ENCODE results near the gene UCHL3.

The UCHL3 gene

DNA sequence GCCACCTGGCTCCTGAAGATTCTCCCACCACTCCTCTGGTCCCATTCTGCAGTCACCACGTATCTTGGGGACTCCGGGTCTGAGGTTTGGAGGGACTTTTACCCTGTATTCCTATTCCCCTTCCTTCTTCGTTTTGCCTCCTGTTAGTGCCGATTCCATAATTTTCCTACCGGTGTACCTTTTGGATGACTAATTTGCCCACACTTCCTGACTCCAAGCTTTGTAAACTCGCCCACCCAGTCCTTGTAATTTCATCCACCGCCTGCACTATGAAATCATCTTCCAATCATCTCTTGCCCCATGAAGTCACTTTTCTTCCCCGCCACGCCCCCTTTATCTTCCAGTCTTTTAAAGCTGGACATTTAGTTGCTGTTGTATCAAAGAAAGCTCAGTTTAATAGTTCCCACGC, 572 bp downstream of the UCHL3 start:
- DNase-seq: peak; percentile 61

DNA sequence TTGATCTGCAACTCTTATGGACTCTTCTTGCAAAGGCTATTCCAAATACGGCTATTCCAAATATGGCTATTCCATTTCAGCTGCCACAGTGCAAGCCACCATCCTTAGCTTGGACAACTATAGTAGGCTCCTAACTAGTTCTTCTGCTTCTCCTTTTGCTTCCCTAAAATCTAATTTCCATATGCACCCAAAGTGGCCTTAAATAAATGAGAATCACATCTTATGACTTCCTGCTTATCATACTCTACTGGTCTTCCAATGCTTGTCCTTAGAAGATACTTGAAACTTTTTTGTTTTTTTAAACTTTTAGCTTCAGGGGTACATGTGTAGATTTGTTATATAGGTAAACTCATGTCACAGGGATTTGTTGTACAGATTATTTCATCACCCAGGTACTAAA, 4.9 kb downstream of the UCHL3 start:
- no peak for DNase-seq

DNA sequence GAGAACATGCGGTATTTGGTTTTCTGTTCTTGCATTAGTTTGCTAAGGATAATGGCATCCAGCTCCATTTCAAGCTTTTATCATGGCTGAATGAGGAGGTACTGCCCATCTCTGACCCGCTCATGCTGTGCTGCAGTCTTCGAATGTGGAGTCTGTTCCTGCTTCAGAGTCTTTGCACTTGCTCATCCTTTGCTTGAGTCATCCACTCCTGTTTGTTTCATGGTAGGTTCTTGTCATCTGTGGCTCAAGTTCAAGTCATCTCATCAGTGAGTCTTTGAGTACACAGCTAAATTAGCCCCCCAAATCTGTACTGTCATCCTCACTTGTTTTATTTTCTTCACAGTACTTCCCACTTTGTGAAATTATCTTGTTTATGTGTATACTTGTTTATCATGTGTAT, 5.4 kb downstream of the UCHL3 start:
- no peak for DNase-seq

DNA sequence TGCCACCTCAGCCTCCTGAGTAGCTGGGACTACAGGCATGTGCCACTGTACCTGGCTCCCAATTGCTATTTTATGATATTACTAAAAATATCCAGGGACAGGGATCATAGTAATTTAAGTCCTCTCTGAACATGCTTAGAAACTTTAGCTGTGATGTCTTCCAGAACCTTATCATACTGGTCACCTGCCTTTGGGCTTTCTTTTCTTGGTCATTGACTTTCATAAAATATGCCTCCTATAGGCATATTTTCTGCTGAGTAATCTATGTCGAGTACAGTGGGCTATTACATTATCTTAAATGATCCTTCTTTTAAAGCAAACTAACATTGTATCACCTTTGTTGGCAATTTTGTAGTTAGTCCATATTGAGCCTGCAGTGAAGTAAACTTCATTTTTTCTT, 6.2 kb downstream of the UCHL3 start:
- no peak for DNase-seq

DNA sequence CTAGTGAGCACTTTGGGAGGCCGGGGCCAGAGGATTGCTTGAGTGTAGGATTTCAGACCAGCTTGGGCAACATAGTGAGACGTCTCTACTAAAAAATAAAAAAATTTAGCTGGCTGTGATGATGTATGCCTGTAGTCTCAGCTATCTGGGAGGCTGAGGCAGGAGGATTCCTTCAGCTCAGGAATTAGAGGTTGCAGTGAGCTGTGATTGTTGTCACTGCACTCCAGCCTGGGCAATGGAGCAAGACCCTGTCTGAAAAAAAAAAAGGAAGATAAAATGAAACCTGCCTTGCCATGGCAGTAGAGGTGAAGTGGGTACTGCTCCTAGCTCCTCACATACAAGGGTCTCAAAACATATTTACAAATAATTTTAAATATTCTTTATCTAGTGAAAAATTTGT, 7.4 kb downstream of the UCHL3 start:
- no peak for DNase-seq

DNA sequence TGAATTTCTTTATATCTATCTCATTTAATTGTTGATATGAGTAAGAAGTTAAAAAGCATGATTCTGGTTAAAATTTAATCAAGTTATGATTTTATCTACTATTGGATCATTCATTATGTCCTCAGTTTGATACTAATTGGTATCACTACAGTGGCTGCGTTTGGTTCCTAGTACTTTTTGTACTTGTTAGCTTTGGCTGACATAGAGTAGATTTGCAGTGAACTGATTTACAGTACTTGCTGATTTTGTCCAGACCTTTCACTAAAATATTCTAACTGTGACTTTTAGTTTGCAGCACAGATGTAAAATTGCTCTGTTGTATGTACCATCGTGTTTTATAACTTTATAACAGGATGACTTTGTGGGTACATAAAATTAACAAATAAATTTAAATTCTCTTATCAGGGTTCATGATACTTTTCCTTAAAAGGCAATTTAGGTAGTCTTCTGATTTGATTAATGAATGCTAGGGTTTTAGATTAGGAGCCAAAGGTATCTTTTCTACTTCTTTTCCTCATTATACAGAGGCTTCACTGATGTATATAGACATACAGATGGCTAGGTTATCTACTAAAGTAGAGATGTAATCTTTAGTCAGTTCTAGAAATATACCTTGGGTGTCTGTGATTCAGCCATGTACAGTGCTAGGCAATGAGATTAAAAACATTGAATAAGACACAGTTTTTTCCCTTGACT, 8.7 kb downstream of the UCHL3 start:
- DNase-seq: no peak

DNA sequence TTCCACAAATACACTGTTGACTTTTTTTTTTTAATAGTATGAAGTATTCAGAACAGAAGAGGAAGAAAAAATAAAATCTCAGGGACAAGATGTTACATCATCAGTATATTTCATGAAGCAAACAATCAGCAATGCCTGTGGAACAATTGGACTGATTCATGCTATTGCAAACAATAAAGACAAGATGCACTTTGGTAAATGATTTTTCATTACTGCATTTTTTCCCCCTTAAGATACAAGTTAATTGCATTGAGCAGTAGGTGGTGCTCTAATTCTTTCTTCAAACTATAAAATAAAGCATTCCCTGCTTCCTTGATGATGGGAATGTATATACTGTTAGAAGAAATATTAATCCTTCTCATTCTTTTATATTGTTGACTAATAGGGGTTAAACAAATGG, 17.1 kb downstream of the UCHL3 start:
- DNase-seq: peak; percentile 12

DNA sequence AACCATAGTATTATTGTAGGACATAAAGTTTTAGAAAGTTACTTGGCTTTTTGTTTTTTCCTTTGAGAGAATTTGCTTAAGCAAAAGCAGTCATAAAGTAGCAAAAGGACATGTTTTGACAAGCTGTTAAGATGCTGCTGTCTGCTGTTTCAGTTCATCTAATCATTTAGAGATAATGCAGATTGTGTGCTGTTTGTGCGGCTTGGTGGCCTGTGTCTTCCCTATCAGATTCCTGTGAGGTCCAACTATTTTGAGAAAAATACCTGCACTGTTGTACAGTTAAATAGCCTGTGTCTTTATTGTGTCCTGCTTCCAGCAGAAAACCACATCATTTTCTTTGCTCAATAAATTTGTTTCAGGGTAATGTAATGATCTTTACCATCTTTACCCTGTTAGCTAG, 20.0 kb downstream of the UCHL3 start:
- DNase-seq: no peak

DNA sequence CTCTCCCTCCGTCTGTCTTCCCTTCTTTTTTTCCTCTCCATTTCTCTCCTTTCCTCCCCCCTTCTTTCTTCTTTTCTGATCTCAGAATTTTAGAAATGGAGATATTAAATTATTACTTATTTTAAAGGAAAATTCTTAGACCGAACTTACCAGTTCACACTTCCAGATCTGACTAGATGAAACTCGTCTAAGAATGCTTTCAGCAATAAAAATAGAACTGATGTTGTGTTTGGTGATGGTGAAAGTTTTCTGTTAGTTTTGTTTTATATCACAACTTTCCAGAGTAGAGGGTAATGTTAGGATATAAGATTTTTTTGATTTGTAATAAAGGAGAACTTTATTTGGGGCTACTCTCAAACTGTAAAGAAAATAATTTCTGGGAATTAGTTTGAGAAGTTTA, 29.9 kb downstream of the UCHL3 start:
- no peak for DNase-seq

DNA sequence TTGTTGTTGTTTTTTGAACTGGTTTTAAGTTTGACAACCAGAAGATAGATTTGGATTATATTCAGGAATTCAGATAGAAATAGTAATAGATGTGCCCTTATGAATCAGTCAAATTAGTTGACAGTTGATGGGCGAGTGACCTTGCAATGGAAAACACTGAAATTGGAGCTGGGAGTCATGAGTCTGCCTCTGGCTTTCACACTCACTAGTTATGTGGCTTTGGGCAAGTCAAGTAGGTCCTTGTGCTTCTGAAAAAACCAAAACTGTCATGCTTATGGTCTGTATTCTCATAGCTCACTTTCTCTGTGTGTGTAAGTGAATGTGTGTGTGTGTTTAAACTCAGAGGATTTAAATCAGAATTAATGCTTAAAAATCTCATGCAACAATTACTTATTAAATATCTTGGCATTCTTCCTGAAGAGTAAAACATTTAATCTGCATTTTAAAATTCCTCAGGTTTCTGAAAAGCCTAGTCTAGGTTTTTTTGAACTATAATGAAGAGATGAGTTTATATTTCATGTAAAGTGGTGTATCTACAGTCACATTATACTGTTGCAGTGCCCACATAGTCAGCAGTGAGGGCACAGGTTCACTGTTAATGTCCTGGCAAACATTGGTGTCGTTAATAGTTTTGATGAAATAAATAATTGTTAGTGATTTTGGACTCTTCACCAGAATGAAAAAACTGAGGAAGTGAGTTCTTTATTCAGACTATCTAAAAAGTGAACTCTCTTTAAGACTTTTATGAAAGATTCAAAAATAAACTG, 32.5 kb downstream of the UCHL3 start:
- DNase-seq: no peak

DNA sequence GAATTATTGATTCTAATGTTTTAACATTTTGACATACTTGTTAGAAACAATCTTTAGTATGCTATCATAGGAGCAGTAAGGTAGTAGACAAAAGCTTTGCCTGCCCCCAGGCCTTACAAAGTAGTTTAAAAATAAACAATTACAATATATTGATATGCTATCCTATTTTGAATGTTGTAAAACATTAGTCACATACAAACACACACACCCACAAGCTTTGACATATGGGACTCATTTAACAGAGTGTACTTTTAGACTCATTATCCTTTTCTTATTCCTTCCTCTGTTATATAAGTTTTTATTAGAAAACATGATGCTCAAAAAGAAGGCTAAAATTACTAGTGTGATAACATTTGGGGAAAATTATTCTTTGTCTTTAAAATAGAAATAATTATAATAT, 33.5 kb downstream of the UCHL3 start:
- DNase-seq: no peak

DNA sequence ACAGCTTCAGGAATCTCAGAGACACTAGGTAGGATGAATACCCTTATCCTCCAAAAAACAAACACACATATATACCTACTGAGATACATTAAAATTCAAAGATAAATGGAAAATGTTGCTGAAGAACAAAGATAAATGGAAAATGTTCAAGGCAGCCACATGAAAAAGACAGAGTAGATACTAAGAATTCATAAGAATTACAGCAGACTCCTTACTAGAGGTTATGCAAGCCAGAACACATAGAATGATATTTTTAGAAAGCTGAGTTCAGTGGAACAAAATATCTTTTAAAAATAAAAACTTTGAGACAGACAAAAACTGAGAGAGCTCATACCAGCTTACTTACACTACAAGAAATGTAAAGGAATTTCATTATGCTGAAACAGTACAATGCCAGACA, 35.6 kb downstream of the UCHL3 start:
- no peak for DNase-seq

DNA sequence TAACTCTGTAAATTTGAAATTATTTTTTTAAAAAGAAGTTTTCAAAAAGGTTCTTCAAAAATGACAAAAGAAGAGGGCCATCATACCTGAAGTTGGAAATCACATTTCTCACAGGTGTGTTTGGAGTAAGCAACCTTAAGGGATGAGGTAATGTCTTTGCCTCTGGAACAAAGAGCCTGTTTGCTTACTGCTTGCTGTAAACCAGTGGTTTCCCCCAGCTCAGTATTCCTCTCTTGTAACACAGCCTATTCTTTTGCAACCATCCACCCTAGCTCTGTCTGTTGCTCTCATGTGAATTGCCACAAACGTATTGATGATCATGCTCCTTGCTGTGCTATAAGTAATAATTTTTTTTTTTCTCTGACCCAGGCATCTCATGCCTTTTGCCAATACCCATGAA, 38.1 kb downstream of the UCHL3 start:
- peak; percentile 2 for DNase-seq

DNA sequence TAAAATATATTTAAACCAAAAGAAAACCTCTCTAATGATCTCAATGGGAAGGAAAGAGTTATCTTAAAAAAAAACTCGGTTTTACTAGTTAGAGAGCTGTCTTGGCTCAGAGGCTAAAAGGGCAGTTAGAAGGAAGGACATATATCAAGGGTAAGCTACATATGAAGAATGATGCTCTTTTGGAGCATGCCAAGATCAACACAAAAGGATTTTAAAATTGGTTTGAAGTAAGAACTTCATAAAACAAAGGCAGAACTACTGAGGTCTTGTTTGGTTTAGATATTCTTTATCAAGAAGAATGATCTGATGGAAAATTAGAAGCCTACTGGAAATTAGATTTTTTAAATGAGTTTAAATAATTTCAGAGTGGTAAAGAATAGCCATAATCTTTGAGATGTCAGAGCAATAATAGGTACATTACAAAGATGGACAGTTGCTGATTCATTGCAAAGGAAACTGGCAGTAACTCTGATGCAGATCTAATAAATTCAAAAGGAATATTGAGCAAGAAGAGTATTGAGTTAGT, 47.1 kb downstream of the UCHL3 start:
- DNase-seq: no peak

DNA sequence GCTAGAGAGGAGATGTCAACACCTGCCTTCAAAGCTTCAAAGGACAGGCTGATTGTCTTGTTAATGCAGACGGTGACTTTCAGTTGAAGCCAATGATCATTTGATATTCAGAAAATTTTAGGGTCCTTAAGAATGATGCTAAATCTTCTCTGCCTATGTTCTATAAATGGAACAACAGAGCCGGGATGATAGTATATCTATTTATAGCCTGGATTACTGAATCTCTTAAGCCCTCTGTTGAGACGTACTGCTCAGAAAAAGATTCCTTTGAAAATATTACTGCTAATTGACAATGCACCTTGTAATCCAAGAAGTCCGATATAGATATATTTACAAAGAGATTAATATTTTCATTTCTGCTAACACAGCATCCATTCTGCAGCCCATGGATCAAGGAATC, 50.8 kb downstream of the UCHL3 start:
- peak; percentile 16 for DNase-seq

DNA sequence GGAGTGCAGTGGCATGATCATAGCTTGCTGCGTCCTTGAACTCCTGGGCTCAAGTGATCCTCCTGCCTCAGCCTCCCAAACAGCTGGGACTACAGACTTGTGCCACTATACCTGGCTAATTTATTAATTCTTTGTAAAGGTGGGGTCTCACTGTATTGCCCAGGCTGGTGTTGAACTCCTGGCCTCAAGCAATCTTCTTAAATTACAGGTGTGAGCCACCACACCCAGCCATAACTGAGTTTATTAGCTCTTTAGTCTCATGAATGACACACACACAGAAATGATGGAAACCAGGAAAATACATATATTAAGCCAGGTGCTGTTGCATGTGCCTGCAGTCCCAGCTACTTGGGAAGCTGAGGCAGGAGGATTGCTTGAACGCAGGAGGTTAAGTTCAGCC, 53.4 kb downstream of the UCHL3 start:
- DNase-seq: no peak

DNA sequence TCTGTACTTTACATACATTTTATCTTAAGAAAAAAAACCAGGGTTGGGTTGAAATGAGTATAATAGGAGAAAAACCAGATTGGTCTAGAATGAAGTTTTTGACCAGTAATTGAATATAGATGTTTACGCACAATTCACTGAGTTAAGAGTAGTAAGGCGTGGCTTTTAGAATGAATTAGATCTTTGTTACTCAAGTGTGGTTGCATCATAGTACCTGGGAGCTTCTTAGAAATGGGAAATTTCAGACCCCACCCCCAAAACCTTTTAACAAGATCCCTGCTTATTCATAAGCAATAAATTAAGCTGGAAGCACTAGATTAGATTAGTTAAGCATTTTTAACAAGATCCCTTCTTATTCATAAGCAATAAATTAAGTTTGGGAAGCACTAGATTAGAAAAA, 57.9 kb downstream of the UCHL3 start:
- DNase-seq: no peak

DNA sequence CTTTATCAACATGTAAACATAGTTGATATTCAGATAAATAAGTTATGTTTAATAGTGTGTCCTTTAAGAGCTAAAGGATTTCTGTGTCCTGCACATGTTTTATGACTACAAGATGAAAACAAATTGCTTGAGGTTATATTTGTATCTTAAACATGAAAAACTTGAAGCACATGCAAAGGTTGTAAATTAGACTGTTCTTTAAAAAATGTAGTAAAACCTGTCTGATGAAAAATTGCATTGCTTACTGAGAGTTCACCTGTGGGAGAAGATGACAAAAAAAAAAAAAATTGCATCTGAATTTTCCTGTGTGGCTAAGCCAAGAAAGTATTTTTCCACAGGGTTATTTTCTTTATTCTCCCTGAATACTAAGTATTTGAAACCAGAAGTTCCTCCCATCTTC, 60.9 kb downstream of the UCHL3 start:
- no peak for DNase-seq

DNA sequence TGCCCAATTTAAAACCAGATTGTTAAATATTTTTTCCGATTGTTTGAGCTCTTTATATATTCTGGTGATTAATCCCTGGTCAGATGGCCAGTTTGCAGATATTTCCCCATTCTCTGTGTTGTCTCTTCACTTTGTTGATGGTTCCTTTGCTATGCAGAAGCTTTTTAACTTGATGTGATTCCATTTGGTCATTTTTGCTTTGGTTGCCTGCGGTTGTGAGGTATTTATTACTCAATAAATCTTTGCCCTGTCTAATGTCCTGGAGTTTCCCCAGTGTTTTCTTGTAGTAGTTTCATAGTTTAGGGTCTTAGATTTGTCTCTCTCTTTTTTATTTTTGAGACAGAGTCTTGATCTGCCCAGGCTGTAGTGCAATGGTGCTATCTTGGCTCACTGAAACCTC, 62.8 kb downstream of the UCHL3 start:
- DNase-seq: no peak

DNA sequence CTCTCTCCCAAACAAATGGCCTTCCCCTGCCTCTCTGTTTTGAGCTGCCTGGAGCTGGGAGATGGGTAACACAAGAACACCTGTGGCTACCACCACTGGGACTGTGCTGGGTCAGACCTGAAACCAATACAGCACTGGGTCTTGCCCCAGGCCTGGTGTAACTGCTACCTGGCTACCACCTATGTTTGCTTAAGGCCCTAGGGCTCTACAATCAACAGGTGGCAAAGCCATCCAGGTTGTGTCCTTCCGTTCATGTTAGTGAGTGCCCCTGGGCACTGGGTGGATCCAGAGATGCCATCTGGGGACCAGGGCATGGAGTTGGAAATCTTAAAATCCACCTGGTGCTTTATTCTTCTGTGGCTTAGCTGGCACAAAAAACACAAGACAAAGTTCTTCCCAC, 67.6 kb downstream of the UCHL3 start:
- DNase-seq: no peak

DNA sequence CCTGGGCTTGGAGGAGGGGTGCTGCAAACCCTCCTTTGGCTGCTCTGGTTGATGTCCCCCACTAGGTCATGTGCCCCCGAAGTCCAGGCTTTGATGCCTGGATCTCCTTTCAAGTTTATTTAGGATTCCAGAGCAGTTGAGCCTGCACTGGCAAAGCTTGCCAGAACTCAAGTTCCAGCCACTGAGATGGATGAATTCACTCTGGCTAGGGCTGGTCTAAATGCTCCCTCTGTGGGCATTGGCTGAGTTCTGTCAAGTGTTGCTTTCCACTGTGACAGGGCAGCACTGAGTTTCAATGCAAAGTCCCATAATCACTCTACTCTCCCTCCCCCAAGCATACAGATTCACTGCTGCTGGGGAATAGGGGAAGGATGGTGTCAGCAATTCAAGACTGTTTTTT, 68.7 kb downstream of the UCHL3 start:
- no peak for DNase-seq

DNA sequence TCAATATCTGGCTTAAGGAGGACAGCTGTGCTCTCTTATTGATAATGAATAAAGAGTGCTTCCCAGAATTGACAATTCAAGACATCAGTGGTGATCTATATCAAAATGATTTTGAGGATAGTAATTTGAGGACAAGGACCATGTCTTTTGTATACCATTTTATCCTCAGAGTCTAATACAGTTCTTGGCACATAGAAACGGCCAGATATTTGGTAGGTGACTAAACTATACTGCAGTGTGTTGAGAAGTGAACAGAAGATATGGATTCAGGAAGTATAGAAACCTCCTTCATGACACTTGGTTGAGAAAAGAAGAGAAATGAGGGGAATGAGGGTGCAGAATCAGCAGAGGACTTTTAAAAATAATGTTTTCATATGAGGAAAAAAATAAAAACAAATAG, 70.4 kb downstream of the UCHL3 start:
- no peak for DNase-seq

DNA sequence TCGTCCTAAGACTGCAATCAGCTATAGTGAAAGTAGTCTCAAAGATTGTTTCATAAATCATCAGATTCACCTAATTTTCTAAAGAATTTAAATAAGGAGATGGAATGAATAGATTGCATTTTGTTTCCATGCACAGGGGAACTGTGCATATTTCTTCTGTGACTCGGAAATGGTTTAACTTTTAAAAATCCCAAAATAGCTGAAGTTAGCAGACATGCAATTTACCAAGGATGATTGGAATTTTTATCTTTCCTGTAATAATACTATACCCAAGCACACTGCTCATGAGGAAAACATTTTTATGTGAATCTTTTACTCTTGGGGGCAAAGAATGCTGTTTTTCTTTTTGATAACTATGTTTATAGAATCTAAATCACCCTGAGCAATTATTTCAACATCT, 71.6 kb downstream of the UCHL3 start:
- no peak for DNase-seq

DNA sequence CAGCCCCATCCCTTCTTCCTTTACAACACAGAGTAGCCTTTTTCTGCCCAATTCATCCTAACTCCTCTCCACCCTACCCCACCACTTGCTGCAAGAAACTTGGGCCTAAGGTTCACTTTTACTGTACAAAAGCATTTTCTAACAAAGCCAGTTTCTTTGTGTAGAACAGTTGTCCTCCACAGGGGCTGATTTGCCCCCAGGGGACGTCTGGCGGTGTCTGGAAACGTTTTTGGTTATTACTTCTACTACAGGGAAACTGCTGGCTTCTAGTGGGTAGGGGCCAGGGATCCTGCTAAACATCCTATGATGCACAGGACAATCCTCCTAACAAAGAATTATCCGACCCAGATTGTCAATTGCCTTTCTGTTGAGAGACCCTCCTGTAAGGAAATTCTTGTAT, 79.2 kb downstream of the UCHL3 start:
- no peak for DNase-seq

DNA sequence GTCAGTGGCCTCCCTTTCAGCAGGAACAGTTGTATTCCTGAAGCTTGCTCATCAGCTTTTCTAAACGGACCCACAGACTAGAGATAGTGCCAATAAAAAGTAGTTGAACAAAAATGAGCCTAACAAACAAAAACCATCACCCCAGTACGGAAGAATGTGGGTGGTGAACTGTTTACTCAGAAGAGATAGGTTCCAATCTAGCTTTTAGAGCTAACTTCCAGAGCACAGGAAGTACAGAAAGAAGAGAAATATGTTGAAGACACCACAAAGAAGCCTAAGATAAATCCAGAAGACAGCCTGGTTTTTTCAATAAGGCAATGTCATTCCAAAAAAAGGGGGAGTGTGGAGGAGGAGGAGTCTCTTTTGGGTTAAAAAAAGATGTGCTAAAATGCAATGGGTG, 83.7 kb downstream of the UCHL3 start:
- DNase-seq: no peak

Data from NCI-H82 (cell line).